Chondrocyte (in vitro differentiated cells): ENCODE measurements around the gene DPYD. TPM values are rescaled to one million over a fixed set of nuclear protein-coding genes. Genes with fewer than 3 reads are reported as not detected.

ENCODE experiments used
- DNase-seq: peaks from one replicate; pipeline ENCODE4 v3.0.0; 2021; ENCODE audit warnings: mixed read lengths, low spot score
- H3K27ac Mint-ChIP-seq: one replicate; pipeline ENCODE4 v1.8.0; 2021; ENCODE audit warnings: mild to moderate bottlenecking, moderate library complexity, mixed read lengths; ENCODE audit not compliant: unreplicated experiment
- H3K27me3 Mint-ChIP-seq: 2 replicates; pipeline ENCODE4 v1.8.0; 2021; ENCODE audit warnings: low read depth, mixed read lengths
- H3K36me3 Mint-ChIP-seq: 2 replicates; pipeline ENCODE4 v1.8.0; 2021; ENCODE audit warnings: low read depth, mixed read lengths
- H3K4me1 Mint-ChIP-seq: 2 replicates; pipeline ENCODE4 v1.8.0; 2021; ENCODE audit warnings: low read depth, mild to moderate bottlenecking, mixed read lengths
- H3K4me3 Mint-ChIP-seq: one replicate; pipeline ENCODE4 v1.8.0; 2021; ENCODE audit warnings: mild to moderate bottlenecking, moderate library complexity, mixed read lengths; ENCODE audit not compliant: unreplicated experiment
- H3K9me3 Mint-ChIP-seq: 2 replicates; pipeline ENCODE4 v1.8.0; 2021; ENCODE audit warnings: low read depth, mixed read lengths
- CTCF ChIP-seq: fragments of 200-600 bp; sonication (generic); IDR thresholded peaks from 2 replicates; pipeline ENCODE4 v1.5.0; 2021; ENCODE audit warnings: antibody characterized with exemption, mild to moderate bottlenecking, moderate library complexity
- total RNA-seq: library from RNA; stranded (reverse); gene quantifications from 3 replicates; pipeline ENCODE4 v1.2.1, GENCODE V29; 2021

DPYD gene
- total RNA-seq, 1 donor from 2014 or later: 5.3 TPM

- no peaks in the 10 kb centered on the region for H3K27me3 Mint-ChIP-seq
- H3K9me3 Mint-ChIP-seq: peaks cover 11% of the 10 kb centered on the region
- no peak for TF ChIP-seq CTCF
- no peaks in the 10 kb centered on the region for H3K4me1 Mint-ChIP-seq
- no peak overlapping the region for H3K4me3 Mint-ChIP-seq
- no peak overlapping the region for H3K27ac Mint-ChIP-seq
- H3K36me3 Mint-ChIP-seq: peaks cover 2% of the 10 kb centered on the region
- DNase-seq: no peak
Measured at GRCh38 chr1:97066860-97067259, 854.0 kb downstream of the DPYD start.

GRCh38 chr1:97063532-97063931, 857.3 kb downstream of the DPYD start:
- no peak for DNase-seq
- no peak overlapping the region for H3K27ac Mint-ChIP-seq
- no peaks in the 10 kb centered on the region for H3K4me1 Mint-ChIP-seq
- no peaks in the 10 kb centered on the region for H3K27me3 Mint-ChIP-seq
- no peak overlapping the region for H3K4me3 Mint-ChIP-seq
- H3K9me3 Mint-ChIP-seq: peaks cover 16% of the 10 kb centered on the region
- peaks cover 2% of the 10 kb centered on the region for H3K36me3 Mint-ChIP-seq
- TF ChIP-seq CTCF: no peak

GRCh38 chr1:97061604-97062003, 859.2 kb downstream of the DPYD start:
- H3K4me3 Mint-ChIP-seq: no peak overlapping the region
- no peaks in the 10 kb centered on the region for H3K27me3 Mint-ChIP-seq
- TF ChIP-seq CTCF: no peak
- no peaks in the 10 kb centered on the region for H3K4me1 Mint-ChIP-seq
- H3K9me3 Mint-ChIP-seq: peaks cover 15% of the 10 kb centered on the region
- no peaks in the 10 kb centered on the region for H3K36me3 Mint-ChIP-seq
- no peak overlapping the region for H3K27ac Mint-ChIP-seq
- DNase-seq: no peak

DNA sequence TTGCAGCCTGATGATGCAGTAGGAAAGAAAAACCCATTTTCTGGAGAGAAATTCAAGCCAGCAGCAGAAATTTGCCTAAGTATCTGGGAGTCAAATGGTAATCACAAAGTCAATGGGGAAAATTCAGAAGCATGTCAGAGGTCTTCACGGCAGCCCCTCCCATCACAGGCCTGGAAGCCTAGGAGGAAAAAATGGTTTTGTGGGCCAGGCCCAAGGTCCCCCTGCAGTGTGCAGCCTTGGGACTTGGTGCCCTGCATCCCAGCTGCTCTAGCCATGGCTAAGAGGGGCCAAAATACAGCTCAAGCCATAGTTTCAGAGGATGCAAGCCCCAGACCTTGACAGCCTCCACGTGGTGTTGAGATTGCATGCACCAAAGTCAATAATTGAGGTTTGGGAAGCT, 864.4 kb downstream of the DPYD start:
- Mint-ChIP-seq H3K27ac (no peak overlapping the region), H3K4me3 (no peak overlapping the region), H3K27me3 (no peaks in the 10 kb centered on the region), H3K36me3 (no peaks in the 10 kb centered on the region), H3K9me3 (peaks cover 15% of the 10 kb centered on the region), H3K4me1 (no peaks in the 10 kb centered on the region)
- no peak for TF ChIP-seq CTCF
- no peak for DNase-seq

GRCh38 chr1:97053268-97053667, 867.6 kb downstream of the DPYD start:
- H3K27ac Mint-ChIP-seq: no peak overlapping the region
- H3K36me3 Mint-ChIP-seq: no peaks in the 10 kb centered on the region
- peaks cover 9% of the 10 kb centered on the region for H3K4me1 Mint-ChIP-seq
- H3K4me3 Mint-ChIP-seq: no peak overlapping the region
- TF ChIP-seq CTCF: no peak
- H3K27me3 Mint-ChIP-seq: no peaks in the 10 kb centered on the region
- H3K9me3 Mint-ChIP-seq: peaks cover 15% of the 10 kb centered on the region
- DNase-seq: no peak
